ENCODE measurements around the gene ALDH3B1.

GRCh38 chr11:68041617-68042218, 31.6 kb downstream of the ALDH3B1 start:
- TF ChIP-seq, protein P1, sequence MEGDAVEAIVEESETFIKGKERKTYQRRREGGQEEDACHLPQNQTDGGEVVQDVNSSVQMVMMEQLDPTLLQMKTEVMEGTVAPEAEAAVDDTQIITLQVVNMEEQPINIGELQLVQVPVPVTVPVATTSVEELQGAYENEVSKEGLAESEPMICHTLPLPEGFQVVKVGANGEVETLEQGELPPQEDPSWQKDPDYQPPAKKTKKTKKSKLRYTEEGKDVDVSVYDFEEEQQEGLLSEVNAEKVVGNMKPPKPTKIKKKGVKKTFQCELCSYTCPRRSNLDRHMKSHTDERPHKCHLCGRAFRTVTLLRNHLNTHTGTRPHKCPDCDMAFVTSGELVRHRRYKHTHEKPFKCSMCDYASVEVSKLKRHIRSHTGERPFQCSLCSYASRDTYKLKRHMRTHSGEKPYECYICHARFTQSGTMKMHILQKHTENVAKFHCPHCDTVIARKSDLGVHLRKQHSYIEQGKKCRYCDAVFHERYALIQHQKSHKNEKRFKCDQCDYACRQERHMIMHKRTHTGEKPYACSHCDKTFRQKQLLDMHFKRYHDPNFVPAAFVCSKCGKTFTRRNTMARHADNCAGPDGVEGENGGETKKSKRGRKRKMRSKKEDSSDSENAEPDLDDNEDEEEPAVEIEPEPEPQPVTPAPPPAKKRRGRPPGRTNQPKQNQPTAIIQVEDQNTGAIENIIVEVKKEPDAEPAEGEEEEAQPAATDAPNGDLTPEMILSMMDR (IDR thresholded peaks at IDR 0.05): no peak
- TF ChIP-seq ZFX (IDR thresholded peaks at IDR 0.05; ENCODE audit: borderline replicate concordance): no peak
